CD4-positive, alpha-beta memory T cell (primary cell): ENCODE results near the gene GK2. TPM values are rescaled to one million over a fixed set of nuclear protein-coding genes. Genes with fewer than 3 reads are reported as not detected.

Experiments used
- CTCF ChIA-PET: fragments of 350-600 bp; sonication (Branson Sonifier 250); formaldehyde crosslinking; loops from one replicate; lab custom pipeline; 2021; ENCODE audit warnings: inconsistent platforms; ENCODE audit not compliant: partially characterized antibody; lab: Charles Lee
- POLR2A ChIA-PET: fragments of 350-600 bp; sonication (Branson Sonifier 250); formaldehyde crosslinking; loops from one replicate; lab custom pipeline; 2021; ENCODE audit not compliant: partially characterized antibody; lab: Charles Lee
- DNase-seq, 5 donors: peaks; one replicate each; pipeline versions ENCODE4 v3.0.0 to v3.0.0-alpha.2; 2020 to 2022; ENCODE audit warnings: mixed read lengths in 1 of 5
- H3K27ac ChIP-seq: one replicate; pipeline ENCODE4 v1.7.0; 2013; ENCODE audit warnings: low read depth, low read length
- H3K27me3 ChIP-seq: 2 replicates; pipeline ENCODE4 v1.7.0; 2013; ENCODE audit warnings: mild to moderate bottlenecking, low read length, moderate library complexity; ENCODE audit not compliant: insufficient read depth
- H3K36me3 ChIP-seq: 2 replicates; pipeline ENCODE4 v1.7.0; 2013; ENCODE audit warnings: mild to moderate bottlenecking, low read length, moderate library complexity; ENCODE audit not compliant: insufficient read depth
- H3K4me1 ChIP-seq: 2 replicates; pipeline ENCODE4 v1.7.0; 2013; ENCODE audit warnings: mild to moderate bottlenecking, low read length, moderate library complexity; ENCODE audit not compliant: insufficient read depth
- H3K4me3 ChIP-seq, 2 donors: one replicate each; pipeline ENCODE4 v1.7.0; 2013; ENCODE audit warnings: low read length in 2 of 2, mild to moderate bottlenecking in 1 of 2
- H3K9me3 ChIP-seq, 2 donors: one replicate each; pipeline ENCODE4 v1.7.0; 2013; ENCODE audit warnings: low read length in 2 of 2, control low read depth in 1 of 2; ENCODE audit not compliant: control insufficient read depth in 1 of 2
- H3K27ac Mint-ChIP-seq, 7 donors: one replicate each; pipeline ENCODE4 v1.8.0; 2020 to 2021; ENCODE audit warnings: mixed read lengths in 7 of 7, mild to moderate bottlenecking in 6 of 7, inconsistent platforms in 3 of 7, moderate library complexity in 3 of 7
- H3K27me3 Mint-ChIP-seq, 2 donors: one replicate each; pipeline ENCODE4 v1.8.0; 2020 to 2021; ENCODE audit warnings: mixed read lengths in 2 of 2
- H3K36me3 Mint-ChIP-seq, 2 donors: one replicate each; pipeline ENCODE4 v1.8.0; 2020 to 2021; ENCODE audit warnings: mixed read lengths in 2 of 2, inconsistent platforms in 1 of 2, mild to moderate bottlenecking in 1 of 2
- H3K4me1 Mint-ChIP-seq, 4 donors: one replicate each; pipeline ENCODE4 v1.8.0; 2020 to 2021; ENCODE audit warnings: mixed read lengths in 4 of 4, mild to moderate bottlenecking in 1 of 4
- H3K4me3 Mint-ChIP-seq, 8 donors: one replicate each; pipeline ENCODE4 v1.8.0; 2020 to 2021; ENCODE audit warnings: mixed read lengths in 8 of 8, mild to moderate bottlenecking in 7 of 8, moderate library complexity in 6 of 8, inconsistent platforms in 3 of 8
- H3K9me3 Mint-ChIP-seq, 8 donors: one replicate each; pipeline ENCODE4 v1.8.0; 2020 to 2021; ENCODE audit warnings: mixed read lengths in 8 of 8, mild to moderate bottlenecking in 5 of 8, inconsistent platforms in 3 of 8, moderate library complexity in 1 of 8
- intact Hi-C: fragments of 100-400 bp; cut with micrococcal nuclease; formaldehyde crosslinking; loops from one replicate; pipeline ENCODE4 v1.15.1; 2023
- polyA plus RNA-seq, 2 donors: library from polyadenylated mRNA; unstranded; fragments of 300-500 nt; fragmentation: Illumina TruSeq; gene quantifications; one replicate each; pipeline ENCODE4 v1.2.3, GENCODE V29; 2021
- total RNA-seq, 2 experiments: library from RNA; stranded (reverse); gene quantifications; one replicate each; pipeline ENCODE4 v1.2.3, GENCODE V29; 2021

Gene GK2
- total and polyA plus RNA-seq, 4 experiments from 2014 or later = not detected

DNA sequence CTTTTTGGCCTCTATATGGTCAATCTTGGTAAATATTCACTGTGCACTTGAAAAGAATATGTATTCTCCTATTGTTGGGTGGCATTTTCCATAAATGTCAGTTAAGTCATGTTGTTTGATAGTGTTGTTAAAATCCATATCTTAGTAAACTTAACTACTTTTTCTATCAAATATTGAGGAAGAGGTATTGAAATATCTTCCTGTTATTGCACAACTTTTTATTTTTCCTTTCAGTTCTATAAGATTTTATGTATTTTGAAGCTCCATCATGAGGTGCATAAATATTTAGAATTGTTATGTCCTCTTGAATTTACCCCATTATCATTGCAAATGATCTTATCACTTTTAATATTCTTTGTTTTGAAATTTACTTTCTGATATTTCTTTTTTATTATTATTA lies 3.4 kb downstream of the GK2 start:
- no peaks in the 10 kb centered on the region for H3K36me3 Mint-ChIP-seq
- Histone ChIP-seq H3K4me1 (no peaks in the 10 kb centered on the region), H3K36me3 (no peaks in the 10 kb centered on the region), H3K27me3 (no peaks in the 10 kb centered on the region), H3K9me3 (no peaks in the 10 kb centered on the region), H3K27ac (no peak overlapping the region), H3K4me3 (no peak overlapping the region)
- no peak overlapping the region for H3K4me3 Mint-ChIP-seq
- H3K4me1 Mint-ChIP-seq = no peaks in the 10 kb centered on the region
- no peak for DNase-seq
- peaks cover 0 to 5% (median 0%) of the 10 kb centered on the region in 8 donors for H3K9me3 Mint-ChIP-seq
- POLR2A ChIA-PET = no interaction called here
- intact Hi-C loops = no loop called here
- no peaks in the 10 kb centered on the region for H3K27me3 Mint-ChIP-seq
- CTCF ChIA-PET = no interaction called here
- H3K27ac Mint-ChIP-seq = no peak overlapping the region

- no peak overlapping the region for H3K27ac ChIP-seq
- H3K9me3 Mint-ChIP-seq = peaks cover 0 to 2% (median 0%) of the 10 kb centered on the region in 8 donors
Observed at GRCh38 chr4:79403356-79403755, 4.7 kb downstream of the GK2 start.

DNA sequence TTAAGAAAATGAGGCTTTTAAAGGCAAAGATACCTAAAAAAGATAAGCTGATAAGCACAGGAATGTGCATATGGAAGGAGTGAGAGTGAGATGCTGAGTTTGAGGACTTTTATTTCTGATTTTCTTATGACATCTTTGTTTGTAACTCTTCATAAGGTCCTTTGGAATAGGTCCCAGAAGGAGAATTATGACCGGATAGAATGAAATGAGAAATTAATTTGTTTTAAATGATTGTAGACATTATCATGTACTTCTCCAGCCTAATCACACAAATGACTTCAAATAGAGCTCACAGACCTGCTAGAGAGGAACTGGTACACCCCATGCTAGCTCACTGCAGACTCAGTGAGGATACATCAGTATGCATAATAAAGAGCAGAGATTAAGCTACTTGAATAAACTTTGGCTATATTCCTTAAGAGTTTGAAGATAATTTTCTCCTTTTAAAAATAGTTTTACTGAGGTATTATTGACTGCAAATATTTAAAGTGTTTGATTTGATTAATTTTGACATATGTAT lies 5.6 kb downstream of the GK2 start:
- Histone ChIP-seq H3K27me3 (no peaks in the 10 kb centered on the region), H3K27ac (no peak overlapping the region), H3K9me3 (no peaks in the 10 kb centered on the region), H3K36me3 (no peaks in the 10 kb centered on the region), H3K4me3 (no peak overlapping the region), H3K4me1 (no peaks in the 10 kb centered on the region)
- Mint-ChIP-seq H3K36me3 (no peaks in the 10 kb centered on the region), H3K27me3 (no peaks in the 10 kb centered on the region), H3K9me3 (peaks cover 0 to 2% (median 0%) of the 10 kb centered on the region in 8 donors), H3K27ac (no peak overlapping the region), H3K4me3 (no peak overlapping the region), H3K4me1 (no peaks in the 10 kb centered on the region)
- intact Hi-C loops = no loop called here
- CTCF ChIA-PET = no interaction called here
- POLR2A ChIA-PET = no interaction called here
- no peak for DNase-seq

More at GRCh38 chr4:79403356-79403755, 4.7 kb downstream of the GK2 start:
- ChIA-PET POLR2A (no interaction called here), CTCF (no interaction called here)
- Mint-ChIP-seq H3K36me3 (no peaks in the 10 kb centered on the region), H3K27me3 (no peaks in the 10 kb centered on the region), H3K4me3 (no peak overlapping the region), H3K4me1 (no peaks in the 10 kb centered on the region), H3K27ac (no peak overlapping the region)
- Histone ChIP-seq H3K27me3 (no peaks in the 10 kb centered on the region), H3K4me1 (no peaks in the 10 kb centered on the region), H3K36me3 (no peaks in the 10 kb centered on the region), H3K9me3 (no peaks in the 10 kb centered on the region), H3K4me3 (no peak overlapping the region)
- intact Hi-C loops = no loop called here
- DNase-seq = no peak

DNA sequence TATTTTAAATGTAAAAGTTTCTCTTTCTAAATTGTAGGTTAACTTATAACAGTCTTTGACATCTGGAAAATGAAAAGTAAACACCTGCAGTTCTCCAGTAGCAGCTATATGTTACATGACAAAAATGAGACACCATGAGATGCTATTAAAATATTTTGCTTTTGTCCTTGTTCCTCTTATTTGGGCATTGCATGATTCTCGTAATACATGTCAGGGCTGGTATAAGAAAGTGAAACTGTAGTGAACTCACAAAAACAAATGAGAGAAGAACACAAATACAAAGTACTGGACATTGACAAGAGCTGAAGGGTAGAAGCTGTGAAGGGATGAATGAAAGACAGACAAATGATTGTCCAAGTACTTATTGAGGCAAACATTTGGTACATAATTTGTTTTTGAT lies 9.0 kb downstream of the GK2 start:
- Mint-ChIP-seq H3K4me3 (no peak overlapping the region), H3K9me3 (peaks cover 0 to 2% (median 0%) of the 10 kb centered on the region in 8 donors), H3K4me1 (no peaks in the 10 kb centered on the region), H3K36me3 (no peaks in the 10 kb centered on the region), H3K27me3 (no peaks in the 10 kb centered on the region), H3K27ac (no peak overlapping the region)
- no peak overlapping the region for H3K4me3 ChIP-seq
- DNase-seq = no peak
- H3K27ac ChIP-seq = no peak overlapping the region
- no peaks in the 10 kb centered on the region for H3K9me3 ChIP-seq
- H3K27me3 ChIP-seq = no peaks in the 10 kb centered on the region
- no peaks in the 10 kb centered on the region for H3K4me1 ChIP-seq
- ChIA-PET CTCF (no interaction called here), POLR2A (no interaction called here)
- no peaks in the 10 kb centered on the region for H3K36me3 ChIP-seq
- intact Hi-C loops = no loop called here

GRCh38 chr4:79397951-79398350 lies 10.1 kb downstream of the GK2 start:
- intact Hi-C loops = no loop called here
- no peak overlapping the region for H3K4me3 Mint-ChIP-seq
- POLR2A ChIA-PET = no interaction called here

DNA sequence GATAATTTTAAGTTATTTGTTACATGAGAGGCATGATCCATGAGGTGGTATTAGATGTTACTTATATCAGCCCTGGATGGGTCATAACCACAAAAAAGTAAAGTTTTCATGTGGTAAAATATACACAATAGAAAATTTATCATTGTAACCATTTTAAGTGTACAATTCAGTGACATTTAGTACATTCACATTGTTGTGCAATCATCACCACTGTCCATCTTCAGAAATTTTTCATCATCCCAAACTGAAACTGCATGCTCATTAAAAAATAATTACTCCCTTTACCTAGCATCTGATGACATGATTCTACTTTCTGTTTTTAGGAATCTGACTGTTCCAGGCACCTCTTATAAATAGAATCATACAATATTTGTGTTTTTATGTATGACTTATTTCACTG lies 11.2 kb downstream of the GK2 start:
- H3K36me3 Mint-ChIP-seq = no peaks in the 10 kb centered on the region
- DNase-seq = no peak
- H3K27me3 Mint-ChIP-seq = no peaks in the 10 kb centered on the region
- Histone ChIP-seq H3K36me3 (no peaks in the 10 kb centered on the region), H3K27me3 (no peaks in the 10 kb centered on the region), H3K9me3 (no peaks in the 10 kb centered on the region), H3K4me3 (no peak overlapping the region), H3K4me1 (no peaks in the 10 kb centered on the region), H3K27ac (no peak overlapping the region)
- intact Hi-C loops = no loop called here
- H3K4me1 Mint-ChIP-seq = no peaks in the 10 kb centered on the region
- no peak overlapping the region for H3K4me3 Mint-ChIP-seq
- no peak overlapping the region for H3K27ac Mint-ChIP-seq
- POLR2A ChIA-PET = no interaction called here
- peaks cover 0 to 2% (median 0%) of the 10 kb centered on the region in 8 donors for H3K9me3 Mint-ChIP-seq
- CTCF ChIA-PET = no interaction called here

More at GRCh38 chr4:79397951-79398350, 10.1 kb downstream of the GK2 start:
- CTCF ChIA-PET = no interaction called here
- no peak for DNase-seq
- H3K36me3 ChIP-seq = no peaks in the 10 kb centered on the region
- Mint-ChIP-seq H3K9me3 (peaks cover 0 to 2% (median 0%) of the 10 kb centered on the region in 8 donors), H3K27me3 (no peaks in the 10 kb centered on the region), H3K4me1 (no peaks in the 10 kb centered on the region), H3K27ac (no peak overlapping the region), H3K36me3 (no peaks in the 10 kb centered on the region)
- no peaks in the 10 kb centered on the region for H3K4me1 ChIP-seq
- no peaks in the 10 kb centered on the region for H3K9me3 ChIP-seq
- H3K27ac ChIP-seq = no peak overlapping the region
- no peaks in the 10 kb centered on the region for H3K27me3 ChIP-seq
- no peak overlapping the region for H3K4me3 ChIP-seq

- Mint-ChIP-seq H3K36me3 (no peaks in the 10 kb centered on the region), H3K27me3 (no peaks in the 10 kb centered on the region), H3K27ac (no peak overlapping the region), H3K4me1 (no peaks in the 10 kb centered on the region), H3K4me3 (no peak overlapping the region), H3K9me3 (peaks cover 0 to 2% (median 0%) of the 10 kb centered on the region in 8 donors)
- Histone ChIP-seq H3K4me3 (no peak overlapping the region), H3K4me1 (no peaks in the 10 kb centered on the region), H3K27ac (no peak overlapping the region), H3K36me3 (no peaks in the 10 kb centered on the region), H3K9me3 (no peaks in the 10 kb centered on the region), H3K27me3 (no peaks in the 10 kb centered on the region)
- intact Hi-C loops = no loop called here
- CTCF ChIA-PET = no interaction called here
- no peak for DNase-seq
- POLR2A ChIA-PET = no interaction called here
Observed at GRCh38 chr4:79395841-79396240, 12.2 kb downstream of the GK2 start.

DNA sequence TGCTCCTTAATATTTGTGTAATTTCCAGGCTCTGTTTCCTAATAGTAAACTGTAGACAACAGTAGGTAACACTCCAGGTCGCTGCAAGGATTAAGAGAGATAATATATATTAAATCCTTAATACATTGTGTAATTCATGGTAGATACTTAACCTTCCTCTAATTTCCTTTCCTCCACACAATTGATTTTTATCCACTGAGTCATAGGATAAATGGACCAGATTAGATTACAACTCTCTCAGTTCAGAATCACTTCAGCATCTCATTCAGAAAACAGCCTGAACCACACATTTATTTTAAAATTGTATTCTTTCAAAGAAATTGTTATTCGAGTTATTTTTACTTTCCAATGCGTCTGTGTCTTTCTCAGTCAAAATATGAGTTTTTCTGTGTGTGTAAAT lies 17.1 kb downstream of the GK2 start:
- H3K4me1 Mint-ChIP-seq = no peaks in the 10 kb centered on the region
- CTCF ChIA-PET = no interaction called here

More for the DNA sequence above, 17.1 kb downstream of the GK2 start:
- Mint-ChIP-seq H3K4me3 (no peak overlapping the region), H3K36me3 (no peaks in the 10 kb centered on the region), H3K9me3 (peaks cover 0 to 2% (median 0%) of the 10 kb centered on the region in 8 donors), H3K27ac (no peak overlapping the region), H3K27me3 (no peaks in the 10 kb centered on the region)
- Histone ChIP-seq H3K36me3 (no peaks in the 10 kb centered on the region), H3K4me1 (no peaks in the 10 kb centered on the region), H3K27ac (no peak overlapping the region), H3K27me3 (no peaks in the 10 kb centered on the region), H3K9me3 (no peaks in the 10 kb centered on the region), H3K4me3 (no peak overlapping the region)
- intact Hi-C loops = no loop called here
- no peak for DNase-seq
- POLR2A ChIA-PET = no interaction called here
